Ishikawa (cell line): Measurements from ENCODE around the gene PPME1.

ENCODE experiments used
- CEBPB ChIP-seq: IDR thresholded peaks from 2 replicates; pipeline ENCODE4 v1.6.1; 2012
- CREB1 ChIP-seq: IDR thresholded peaks from 2 replicates; pipeline ENCODE4 v1.6.1; 2012; ENCODE audit warnings: low read depth
- EGR1 ChIP-seq: IDR thresholded peaks from 2 replicates; pipeline ENCODE4 v1.6.1; 2012
- EP300 ChIP-seq: IDR thresholded peaks from 2 replicates; pipeline ENCODE4 v1.6.1; 2012; ENCODE audit warnings: borderline replicate concordance
- FOXM1 ChIP-seq: IDR thresholded peaks from 2 replicates; pipeline ENCODE4 v1.6.1; 2012; ENCODE audit warnings: low read depth, borderline replicate concordance
- MAX ChIP-seq: IDR thresholded peaks from 2 replicates; pipeline ENCODE4 v1.6.1; 2012
- NFIC ChIP-seq: IDR thresholded peaks from 2 replicates; pipeline ENCODE4 v1.6.1; 2012
- RAD21 ChIP-seq: IDR thresholded peaks from 2 replicates; pipeline ENCODE4 v1.6.1; 2012; ENCODE audit warnings: low read depth
- TAF1 ChIP-seq: IDR thresholded peaks from 2 replicates; pipeline ENCODE4 v1.6.1; 2012; ENCODE audit warnings: low read depth, mild to moderate bottlenecking
- TCF12 ChIP-seq: IDR thresholded peaks from 2 replicates; pipeline ENCODE4 v1.6.1; 2012; ENCODE audit warnings: low read depth
- TEAD4 ChIP-seq: IDR thresholded peaks from 2 replicates; pipeline ENCODE4 v1.6.1; 2012
- YY1 ChIP-seq: IDR thresholded peaks from 2 replicates; pipeline ENCODE4 v1.6.1; 2012; ENCODE audit warnings: low read depth
- ZBTB7A ChIP-seq: IDR thresholded peaks from 2 replicates; pipeline ENCODE4 v1.6.1; 2012; ENCODE audit warnings: low read depth
- TF ChIP-seq, protein P1 (sequence below): IDR thresholded peaks from 2 replicates; pipeline ENCODE4 v1.6.1; 2012
- TF ChIP-seq, protein P2 (sequence below): IDR thresholded peaks from 2 replicates; pipeline ENCODE4 v1.6.1; 2012; ENCODE audit warnings: low read depth, mild to moderate bottlenecking

The PPME1 gene

GRCh38 chr11:74265256-74265655, 94.2 kb downstream of the PPME1 start:
- TF ChIP-seq TCF12 (no peak), CEBPB (no peak), NFIC (no peak), TEAD4 (no peak), FOXM1 (no peak), EGR1 (no peak)
- TF ChIP-seq, protein P1, sequence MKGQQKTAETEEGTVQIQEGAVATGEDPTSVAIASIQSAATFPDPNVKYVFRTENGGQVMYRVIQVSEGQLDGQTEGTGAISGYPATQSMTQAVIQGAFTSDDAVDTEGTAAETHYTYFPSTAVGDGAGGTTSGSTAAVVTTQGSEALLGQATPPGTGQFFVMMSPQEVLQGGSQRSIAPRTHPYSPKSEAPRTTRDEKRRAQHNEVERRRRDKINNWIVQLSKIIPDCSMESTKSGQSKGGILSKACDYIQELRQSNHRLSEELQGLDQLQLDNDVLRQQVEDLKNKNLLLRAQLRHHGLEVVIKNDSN: no peak

DNA sequence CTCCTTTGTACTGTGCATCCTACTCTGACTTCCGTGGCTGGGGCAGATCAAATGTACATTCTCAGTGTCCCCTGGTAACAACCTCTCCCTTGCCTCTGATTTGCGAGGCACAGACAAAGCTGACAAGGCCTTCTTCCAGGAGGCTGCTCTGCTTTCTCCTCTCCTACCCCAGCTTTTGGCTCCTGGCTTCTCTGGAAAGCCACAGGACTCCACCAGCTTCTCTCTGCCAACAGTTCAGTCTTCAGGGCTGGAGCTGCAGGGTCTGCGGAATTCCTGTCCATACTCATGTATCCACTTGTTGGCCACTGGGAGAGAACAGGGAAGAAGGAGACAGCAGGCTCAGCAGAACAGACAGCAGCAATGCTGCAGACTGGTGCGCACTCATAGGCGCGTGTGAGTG, 95.9 kb downstream of the PPME1 start:
- TF ChIP-seq CEBPB (no peak), CREB1 (no peak)

GRCh38 chr11:74268456-74268855, 97.4 kb downstream of the PPME1 start:
- TF ChIP-seq, protein P2, sequence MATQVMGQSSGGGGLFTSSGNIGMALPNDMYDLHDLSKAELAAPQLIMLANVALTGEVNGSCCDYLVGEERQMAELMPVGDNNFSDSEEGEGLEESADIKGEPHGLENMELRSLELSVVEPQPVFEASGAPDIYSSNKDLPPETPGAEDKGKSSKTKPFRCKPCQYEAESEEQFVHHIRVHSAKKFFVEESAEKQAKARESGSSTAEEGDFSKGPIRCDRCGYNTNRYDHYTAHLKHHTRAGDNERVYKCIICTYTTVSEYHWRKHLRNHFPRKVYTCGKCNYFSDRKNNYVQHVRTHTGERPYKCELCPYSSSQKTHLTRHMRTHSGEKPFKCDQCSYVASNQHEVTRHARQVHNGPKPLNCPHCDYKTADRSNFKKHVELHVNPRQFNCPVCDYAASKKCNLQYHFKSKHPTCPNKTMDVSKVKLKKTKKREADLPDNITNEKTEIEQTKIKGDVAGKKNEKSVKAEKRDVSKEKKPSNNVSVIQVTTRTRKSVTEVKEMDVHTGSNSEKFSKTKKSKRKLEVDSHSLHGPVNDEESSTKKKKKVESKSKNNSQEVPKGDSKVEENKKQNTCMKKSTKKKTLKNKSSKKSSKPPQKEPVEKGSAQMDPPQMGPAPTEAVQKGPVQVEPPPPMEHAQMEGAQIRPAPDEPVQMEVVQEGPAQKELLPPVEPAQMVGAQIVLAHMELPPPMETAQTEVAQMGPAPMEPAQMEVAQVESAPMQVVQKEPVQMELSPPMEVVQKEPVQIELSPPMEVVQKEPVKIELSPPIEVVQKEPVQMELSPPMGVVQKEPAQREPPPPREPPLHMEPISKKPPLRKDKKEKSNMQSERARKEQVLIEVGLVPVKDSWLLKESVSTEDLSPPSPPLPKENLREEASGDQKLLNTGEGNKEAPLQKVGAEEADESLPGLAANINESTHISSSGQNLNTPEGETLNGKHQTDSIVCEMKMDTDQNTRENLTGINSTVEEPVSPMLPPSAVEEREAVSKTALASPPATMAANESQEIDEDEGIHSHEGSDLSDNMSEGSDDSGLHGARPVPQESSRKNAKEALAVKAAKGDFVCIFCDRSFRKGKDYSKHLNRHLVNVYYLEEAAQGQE: no peak
- TF ChIP-seq, protein P1: no peak
- TF ChIP-seq CEBPB (no peak), MAX (no peak), NFIC (no peak), TAF1 (no peak), EP300 (no peak), RAD21 (no peak), EGR1 (no peak), FOXM1 (no peak), YY1 (no peak), TCF12 (no peak), TEAD4 (no peak), CREB1 (no peak), ZBTB7A (no peak)

GRCh38 chr11:74269161-74269811, 98.2 kb downstream of the PPME1 start:
- TF ChIP-seq NFIC (no peak), EP300 (no peak), MAX (no peak), CEBPB (no peak), TAF1 (no peak)

DNA sequence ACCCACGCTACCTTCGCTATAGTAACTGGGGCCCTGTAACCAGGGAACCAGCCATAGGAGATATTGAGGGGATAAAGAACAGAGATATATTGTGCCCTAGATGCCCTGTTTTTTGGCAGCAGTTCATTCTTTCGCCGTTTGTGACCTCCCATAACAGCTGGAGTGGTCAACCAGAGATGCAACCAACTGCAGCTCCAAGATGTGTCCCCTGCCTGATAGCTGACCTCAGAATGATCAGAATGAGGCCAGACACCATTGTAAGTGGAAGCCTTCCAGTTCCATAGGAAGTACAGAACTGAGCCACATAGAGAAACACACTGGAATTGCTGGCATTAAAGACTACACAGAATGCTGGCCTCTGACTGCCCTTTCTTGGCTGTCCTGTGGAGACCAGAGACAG, 101.2 kb downstream of the PPME1 start:
- TF ChIP-seq TAF1 (no peak), TEAD4 (no peak), ZBTB7A (no peak), CEBPB (no peak), FOXM1 (no peak), RAD21 (no peak), EGR1 (no peak), NFIC (no peak), MAX (no peak), EP300 (no peak), CREB1 (no peak), YY1 (no peak), TCF12 (no peak)
- TF ChIP-seq, protein P1: no peak
- TF ChIP-seq, protein P2: no peak

DNA sequence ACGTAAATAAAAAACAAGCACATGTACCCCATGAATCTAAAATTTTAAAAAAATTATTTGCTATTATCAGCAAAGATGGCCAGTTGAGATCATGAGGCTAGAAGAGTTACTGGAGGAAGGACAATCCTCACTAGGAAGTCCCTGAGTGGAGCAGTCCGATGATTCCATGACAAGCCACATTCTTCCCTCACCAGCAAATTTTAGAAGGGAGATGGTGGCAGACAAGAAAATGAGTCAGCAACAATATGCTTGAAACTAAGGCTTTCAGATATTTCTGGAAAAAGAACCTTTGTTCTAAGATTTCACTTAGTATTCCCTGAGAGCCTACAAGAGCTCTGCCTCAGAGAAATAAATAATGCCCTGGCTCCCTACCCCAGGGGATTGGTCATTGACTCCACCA, 105.5 kb downstream of the PPME1 start:
- TF ChIP-seq CREB1 (no peak), EP300 (no peak), ZBTB7A (no peak), TAF1 (no peak), TEAD4 (no peak), EGR1 (no peak), FOXM1 (no peak), NFIC (no peak), RAD21 (no peak), MAX (no peak), YY1 (no peak), TCF12 (no peak), CEBPB (no peak)
- TF ChIP-seq, protein P1: no peak
- TF ChIP-seq, protein P2: no peak
